Measurements from ENCODE around the gene TOR2A.

The TOR2A gene

DNA sequence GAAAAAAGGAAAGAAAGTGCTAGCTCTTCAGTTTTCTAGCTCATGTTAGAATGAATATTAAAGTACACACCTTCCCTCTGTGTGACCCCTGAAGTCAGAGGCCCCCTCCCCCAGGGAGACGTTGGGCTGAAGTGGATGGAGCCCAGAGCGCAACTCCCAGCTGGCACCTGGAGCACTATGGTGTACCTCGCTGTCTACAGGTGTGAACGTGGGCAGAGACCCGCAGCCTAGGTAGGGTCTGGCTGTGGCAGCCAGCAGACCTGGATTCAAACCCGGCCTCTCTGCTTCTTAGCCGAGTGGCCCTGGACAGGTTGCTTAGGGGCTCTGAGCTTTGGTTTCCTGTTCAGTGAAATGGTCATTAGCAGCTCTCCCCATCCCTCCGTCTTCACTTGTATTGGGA lies 6.3 kb downstream of the TOR2A start:
- no peak for TF ChIP-seq CTCF (IDR thresholded peaks at IDR 0.05)

DNA sequence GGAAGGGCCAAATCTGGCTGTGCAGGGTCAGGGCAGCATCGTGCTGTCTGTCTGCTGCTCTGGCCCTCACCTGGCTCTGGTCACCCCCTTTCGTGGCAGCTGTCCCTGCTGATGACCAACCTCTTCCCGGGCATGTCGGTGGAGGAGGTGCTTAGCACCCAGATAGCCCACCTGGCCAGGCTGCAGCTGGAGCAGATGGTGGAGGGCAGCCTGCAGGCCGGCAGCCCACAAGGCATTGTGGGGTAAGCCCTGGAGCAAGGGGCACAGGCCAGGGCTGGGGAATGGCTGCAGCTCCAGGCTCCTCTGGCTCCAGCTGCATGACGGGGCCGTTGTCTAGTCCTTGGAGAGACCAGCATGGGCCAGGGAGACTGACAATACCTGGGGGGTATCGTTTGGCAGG lies 8.2 kb downstream of the TOR2A start:
- TF ChIP-seq CTCF (IDR thresholded peaks at IDR 0.05) = no peak

DNA sequence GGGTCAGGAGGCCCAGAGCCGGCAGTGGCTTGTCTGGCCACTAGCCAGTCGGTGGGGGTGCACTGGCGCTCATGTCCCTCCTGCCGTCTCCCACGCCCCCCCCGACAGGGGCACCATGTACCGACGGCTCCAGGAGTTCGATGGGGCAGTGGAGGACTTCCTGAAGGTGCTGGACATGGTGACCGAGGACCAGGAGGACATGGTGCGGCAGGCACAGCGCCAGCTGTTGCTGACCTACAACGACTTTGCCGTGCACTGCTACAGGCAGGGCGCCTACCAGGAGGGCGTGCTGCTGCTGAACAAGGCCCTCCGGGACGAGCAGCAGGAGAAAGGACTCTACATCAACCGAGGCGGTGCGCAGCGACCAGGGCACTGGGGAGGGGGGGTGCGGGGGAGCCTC lies 11.1 kb downstream of the TOR2A start:
- TF ChIP-seq CTCF (IDR thresholded peaks at IDR 0.05) = no peak

- no peak for TF ChIP-seq CTCF (IDR thresholded peaks at IDR 0.05)
Observed at GRCh38 chr9:127723444-127723843, 11.7 kb downstream of the TOR2A start.

GRCh38 chr9:127723013-127723412 lies 12.1 kb downstream of the TOR2A start:
- TF ChIP-seq CTCF (IDR thresholded peaks at IDR 0.05) = no peak

GRCh38 chr9:127722055-127722745 lies 12.9 kb downstream of the TOR2A start:
- TF ChIP-seq CTCF (IDR thresholded peaks at IDR 0.05) = no peak

- TF ChIP-seq CTCF (IDR thresholded peaks at IDR 0.05) = no peak
Observed at GRCh38 chr9:127721391-127721821, 13.7 kb downstream of the TOR2A start.

DNA sequence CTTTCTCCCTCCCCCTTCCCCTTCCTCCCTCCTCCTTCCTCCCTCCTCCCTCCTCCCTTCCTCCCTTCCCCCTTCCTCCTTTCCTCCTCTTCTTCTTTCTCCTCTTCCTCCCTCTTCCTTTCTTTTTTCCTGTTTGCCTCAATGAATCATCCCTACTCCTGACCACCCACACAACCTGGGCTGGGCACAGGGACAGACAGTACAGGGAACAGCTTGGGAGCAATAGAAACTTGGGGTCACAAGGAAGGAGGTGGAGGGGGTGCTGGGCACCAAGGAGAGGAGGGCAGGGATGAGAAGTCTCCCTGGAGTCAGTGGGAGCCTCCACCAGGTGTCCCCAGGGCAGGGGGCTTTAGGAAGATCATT lies 14.2 kb downstream of the TOR2A start:
- TF ChIP-seq CTCF (IDR thresholded peaks at IDR 0.05) = no peak
